Endometrium (tissue), 2 donors: ENCODE measurements around the gene HOXB4.

Experiments used
- FAIRE-seq: peaks from 2 replicates; lab custom pipeline; 2012; peaks lifted over from hg19 to GRCh38; lab: Jason Lieb, UNC
- donor health status: control.
- donor health status: control.

HOXB4 gene

GRCh38 chr17:48589831-48590606 is 11.9 kb upstream of the HOXB4 start, which contains the start of gene HOXB3:
TSS of gene HOXB3 (minus strand) at chr17:48590241. CDS start at chr17:48552474, 37,767 bp downstream.
- FAIRE-seq: peak; percentile 72

- FAIRE-seq: no peak
Measured at GRCh38 chr17:48589060-48589830, 11.1 kb upstream of the HOXB4 start.

GRCh38 chr17:48588528-48588927 is 10.4 kb upstream of the HOXB4 start:
- no peak for FAIRE-seq

- FAIRE-seq: no peak
Measured at GRCh38 chr17:48588074-48588415, 9.9 kb upstream of the HOXB4 start.

GRCh38 chr17:48587276-48588073 is 9.3 kb upstream of the HOXB4 start:
- FAIRE-seq: peak; percentile 71

GRCh38 chr17:48586355-48587258 is 8.5 kb upstream of the HOXB4 start:
- no peak for FAIRE-seq

GRCh38 chr17:48584223-48584741 is 6.1 kb upstream of the HOXB4 start:
- no peak for FAIRE-seq

GRCh38 chr17:48583708-48584222 is 5.6 kb upstream of the HOXB4 start:
- no peak for FAIRE-seq

- no peak for FAIRE-seq
Measured at GRCh38 chr17:48582750-48583069, 4.6 kb upstream of the HOXB4 start.

GRCh38 chr17:48579760-48580554 is 1.8 kb upstream of the HOXB4 start:
- no peak for FAIRE-seq

GRCh38 chr17:48579471-48579759 is 1.3 kb upstream of the HOXB4 start:
- FAIRE-seq: no peak

- no peak for FAIRE-seq
Measured at GRCh38 chr17:48578616-48579470, 693 bp upstream of the HOXB4 start.

- no peak for FAIRE-seq
Measured at GRCh38 chr17:48577330-48577945, 712 bp downstream of the HOXB4 start.

GRCh38 chr17:48576479-48577309 is 1.5 kb downstream of the HOXB4 start:
- FAIRE-seq: no peak

GRCh38 chr17:48575673-48576478 is 2.3 kb downstream of the HOXB4 start:
- FAIRE-seq: no peak

GRCh38 chr17:48575066-48575582 is 3.0 kb downstream of the HOXB4 start:
- FAIRE-seq: no peak

GRCh38 chr17:48574505-48575065 is 3.6 kb downstream of the HOXB4 start:
- no peak for FAIRE-seq
